Trophoblast cell (in vitro differentiated cells and primary cell): ENCODE results near the gene PTPRT.

Source experiments
- DNase-seq, 2 donors: peaks; one replicate each; pipeline ENCODE4 v3.0.0-alpha.2; 2016
- H2AFZ ChIP-seq: 2 replicates; pipeline ENCODE4 v1.6.1; 2013; ENCODE audit warnings: low read length, moderate library complexity, mild to moderate bottlenecking; ENCODE audit not compliant: insufficient read depth, poor library complexity
- H2AK5ac ChIP-seq: 2 replicates; pipeline ENCODE4 v1.6.1; 2013; ENCODE audit warnings: mild to moderate bottlenecking, low read length
- H2BK120ac ChIP-seq: 2 replicates; pipeline ENCODE4 v1.6.1; 2013; ENCODE audit warnings: low read length, mild to moderate bottlenecking, moderate library complexity; ENCODE audit not compliant: insufficient read depth, poor library complexity
- H2BK12ac ChIP-seq: 2 replicates; pipeline ENCODE4 v1.6.1; 2013; ENCODE audit warnings: mild to moderate bottlenecking, low read length, moderate library complexity
- H2BK5ac ChIP-seq: 2 replicates; pipeline ENCODE4 v1.6.1; 2013; ENCODE audit warnings: low read length, low read depth, moderate library complexity, mild to moderate bottlenecking; ENCODE audit not compliant: poor library complexity
- H3K14ac ChIP-seq: 2 replicates; pipeline ENCODE4 v1.6.1; 2013; ENCODE audit warnings: mild to moderate bottlenecking, low read length
- H3K18ac ChIP-seq: 2 replicates; pipeline ENCODE4 v1.6.1; 2013; ENCODE audit warnings: mild to moderate bottlenecking, low read length
- H3K23ac ChIP-seq: 2 replicates; pipeline ENCODE4 v1.6.1; 2013; ENCODE audit warnings: low read length
- H3K27ac ChIP-seq: 2 replicates; pipeline ENCODE4 v1.5.1; 2013; ENCODE audit warnings: low read depth, mild to moderate bottlenecking, inconsistent platforms, low read length, moderate library complexity
- H3K27me3 ChIP-seq: 2 replicates; pipeline ENCODE4 v1.6.1; 2013; ENCODE audit warnings: inconsistent platforms, mild to moderate bottlenecking, low read length, moderate library complexity; ENCODE audit not compliant: insufficient read depth
- H3K36me3 ChIP-seq, 2 experiments: 1 replicate in 1 of 2; 2 replicates in 1 of 2; pipeline ENCODE4 v1.6.1; 2013; ENCODE audit warnings: low read length in 2 of 2, mild to moderate bottlenecking in 2 of 2, moderate library complexity in 1 of 2; ENCODE audit not compliant: insufficient read depth in 2 of 2, control insufficient read depth in 1 of 2
- H3K4ac ChIP-seq: 2 replicates; pipeline ENCODE4 v1.6.1; 2013; ENCODE audit warnings: low read depth, mild to moderate bottlenecking, low read length, moderate library complexity
- H3K4me1 ChIP-seq, 2 experiments: 1 replicate in 1 of 2; 2 replicates in 1 of 2; pipeline ENCODE4 v1.6.1; 2013; ENCODE audit warnings: low read length in 2 of 2, mild to moderate bottlenecking in 2 of 2, moderate library complexity in 1 of 2; ENCODE audit not compliant: insufficient read depth in 2 of 2, control insufficient read depth in 1 of 2
- H3K4me2 ChIP-seq: 2 replicates; pipeline ENCODE4 v1.6.1; 2013; ENCODE audit warnings: inconsistent platforms, mild to moderate bottlenecking, low read length, moderate library complexity
- H3K4me3 ChIP-seq: 2 replicates; pipeline ENCODE4 v1.5.1; 2013; ENCODE audit warnings: mild to moderate bottlenecking, low read depth, low read length, inconsistent platforms
- H3K79me1 ChIP-seq: one replicate; pipeline ENCODE4 v1.6.1; 2013; ENCODE audit warnings: low read length
- H3K79me2 ChIP-seq: 2 replicates; pipeline ENCODE4 v1.6.1; 2013; ENCODE audit warnings: low read length, mild to moderate bottlenecking; ENCODE audit not compliant: control insufficient read depth, insufficient read depth, poor library complexity
- H3K9ac ChIP-seq: 2 replicates; pipeline ENCODE4 v1.6.1; 2013; ENCODE audit warnings: mild to moderate bottlenecking, low read length
- H3K9me3 ChIP-seq: 2 replicates; pipeline ENCODE4 v1.6.1; 2013; ENCODE audit warnings: low read depth, mild to moderate bottlenecking, control low read depth, inconsistent platforms, low read length; ENCODE audit not compliant: insufficient read depth
- H4K12ac ChIP-seq: 2 replicates; pipeline ENCODE4 v1.6.1; 2013; ENCODE audit warnings: low read depth, mild to moderate bottlenecking, low read length, moderate library complexity
- H4K8ac ChIP-seq: 2 replicates; pipeline ENCODE4 v1.6.1; 2013; ENCODE audit warnings: low read depth, mild to moderate bottlenecking, low read length, moderate library complexity
- H4K91ac ChIP-seq: one replicate; pipeline ENCODE4 v1.6.1; 2013; ENCODE audit warnings: low read depth, mild to moderate bottlenecking, low read length, moderate library complexity
- WGBS: extraction: QIAGEN DNeasy Blood & Tissue Kit; methylation state at CpG from one replicate; pipeline ENCODE4 v1.1.7; 2013; ENCODE audit warnings: missing lambda C conversion rate; ENCODE audit not compliant: insufficient read length, insufficient coverage; ENCODE audit errors: extremely low coverage; 5-methylcytosine and 5-hydroxymethylcytosine counted together

The PTPRT gene

DNA sequence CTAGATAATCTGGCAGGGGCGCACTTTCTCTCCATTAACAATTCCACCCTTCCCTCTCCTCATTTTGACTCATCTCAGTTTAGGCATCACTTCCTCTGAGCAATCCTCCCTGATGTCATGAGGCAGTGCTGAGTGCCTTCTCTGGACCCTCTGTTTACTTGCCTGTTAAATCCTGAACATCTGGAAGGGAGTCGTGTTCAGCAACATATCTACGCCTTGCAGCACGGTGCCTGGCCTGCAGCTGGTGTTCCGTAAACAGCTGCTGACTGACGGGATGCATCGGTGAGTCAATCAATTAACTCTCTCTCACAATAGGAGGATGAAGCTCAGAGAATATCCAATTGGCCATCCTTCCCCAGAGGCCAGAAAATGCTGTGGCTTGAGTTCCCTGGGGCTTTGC lies 613.5 kb downstream of the PTPRT start:
- Histone ChIP-seq H3K27ac (no peak overlapping the region), H3K23ac (no peak overlapping the region), H3K36me3 (no peaks in the 10 kb centered on the region), H3K18ac (no peak overlapping the region), H2AFZ (no peak overlapping the region), H4K91ac (no peak overlapping the region), H3K4me3 (no peak overlapping the region), H3K14ac (no peak overlapping the region), H3K79me1 (no peaks in the 10 kb centered on the region), H3K79me2 (no peaks in the 10 kb centered on the region), H3K4me2 (no peak overlapping the region), H2BK120ac (no peak overlapping the region), H3K4me1 (no peaks in the 10 kb centered on the region), H2BK12ac (no peak overlapping the region), H2AK5ac (no peak overlapping the region), H4K12ac (no peak overlapping the region), H3K9me3 (peaks cover 2% of the 10 kb centered on the region), H2BK5ac (no peak overlapping the region), H4K8ac (no peak overlapping the region), H3K4ac (no peak overlapping the region), H3K9ac (no peak overlapping the region), H3K27me3 (no peaks in the 10 kb centered on the region)
- no peak for DNase-seq
- no CpG with 5 or more reads among the region's 7 CpGs for WGBS

DNA sequence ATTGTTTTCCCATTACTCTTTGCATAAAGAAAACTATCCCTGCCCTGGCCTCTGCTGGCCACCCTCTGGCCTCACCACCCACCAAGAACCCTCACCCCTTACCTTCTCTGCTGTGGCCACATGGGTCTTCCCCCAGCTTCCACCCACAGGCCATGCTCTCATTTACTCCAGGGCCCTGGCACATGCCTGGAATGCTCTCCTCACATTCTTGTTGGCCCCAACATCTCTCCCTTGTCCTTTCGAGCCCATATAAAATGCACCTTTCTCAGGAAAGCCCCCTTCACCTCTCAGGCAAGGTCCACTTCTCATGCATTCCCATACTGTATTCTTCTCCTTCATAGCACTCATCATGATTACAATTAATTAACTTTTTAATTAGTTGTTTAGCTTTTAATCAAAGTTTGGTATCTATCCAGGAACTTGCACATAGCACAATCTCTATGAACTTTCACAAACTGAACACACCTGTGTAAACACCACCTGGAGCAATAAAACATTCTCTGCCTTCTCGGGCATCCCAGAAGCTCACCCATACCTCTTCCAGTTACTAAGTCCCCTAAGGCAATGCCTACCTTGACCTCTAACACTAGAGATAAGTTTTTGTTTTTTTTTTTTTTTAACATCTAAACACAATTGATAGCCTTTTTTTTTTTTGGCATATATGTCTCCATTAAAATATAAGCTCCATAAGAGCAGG lies 617.2 kb downstream of the PTPRT start:
- Histone ChIP-seq H4K91ac (no peak overlapping the region), H3K79me2 (no peaks in the 10 kb centered on the region), H3K4me1 (no peaks in the 10 kb centered on the region), H2AK5ac (no peak overlapping the region), H3K27me3 (no peaks in the 10 kb centered on the region), H2BK5ac (no peak overlapping the region), H2BK120ac (no peak overlapping the region), H3K4ac (no peak overlapping the region), H3K23ac (no peak overlapping the region), H2AFZ (no peak overlapping the region), H3K18ac (no peak overlapping the region), H3K9ac (no peak overlapping the region), H4K12ac (no peak overlapping the region), H3K27ac (no peak overlapping the region), H3K14ac (no peak overlapping the region), H4K8ac (no peak overlapping the region), H3K9me3 (peaks cover 2% of the 10 kb centered on the region), H2BK12ac (no peak overlapping the region), H3K4me2 (no peak overlapping the region), H3K4me3 (no peak overlapping the region), H3K36me3 (no peaks in the 10 kb centered on the region), H3K79me1 (no peaks in the 10 kb centered on the region)
- DNase-seq = no peak
- WGBS = no CpG with 5 or more reads among the region's 2 CpGs

DNA sequence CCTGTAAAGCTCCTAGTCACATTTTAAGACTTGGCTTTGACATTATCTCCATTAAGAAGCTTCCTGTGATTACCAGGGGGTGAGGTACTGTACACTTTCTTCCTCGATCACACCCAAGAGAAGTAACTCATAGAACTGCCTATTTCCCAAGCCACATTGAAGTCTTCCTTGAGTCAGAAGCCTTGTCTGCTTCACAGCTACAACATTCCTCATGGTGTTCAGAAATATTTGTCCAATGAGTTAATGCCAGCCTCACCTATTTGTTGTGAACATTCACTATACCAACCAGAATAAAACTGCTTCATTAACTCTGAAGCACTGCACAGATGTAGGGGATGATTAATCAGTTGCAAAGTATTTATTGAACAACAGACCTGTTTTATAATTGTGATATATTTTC lies 622.3 kb downstream of the PTPRT start:
- H3K4me2 ChIP-seq = no peak overlapping the region
- H3K79me2 ChIP-seq = no peaks in the 10 kb centered on the region
- H3K27ac ChIP-seq = no peak overlapping the region
- no peaks in the 10 kb centered on the region for H3K36me3 ChIP-seq
- no peak overlapping the region for H3K18ac ChIP-seq
- no peak overlapping the region for H2AK5ac ChIP-seq
- no peaks in the 10 kb centered on the region for H3K4me1 ChIP-seq
- peak in 1 of 2 donors; percentile 26 for DNase-seq
- no peak overlapping the region for H4K8ac ChIP-seq
- H2BK120ac ChIP-seq = no peak overlapping the region
- H3K14ac ChIP-seq = no peak overlapping the region
- no peak overlapping the region for H3K9ac ChIP-seq
- H4K12ac ChIP-seq = no peak overlapping the region
- H2BK5ac ChIP-seq = no peak overlapping the region
- H4K91ac ChIP-seq = no peak overlapping the region
- H3K27me3 ChIP-seq = no peaks in the 10 kb centered on the region
- H3K4me3 ChIP-seq = no peak overlapping the region
- H3K9me3 ChIP-seq = no peaks in the 10 kb centered on the region
- H3K23ac ChIP-seq = no peak overlapping the region
- H2BK12ac ChIP-seq = no peak overlapping the region
- no peak overlapping the region for H2AFZ ChIP-seq
- no CpG with 5 or more reads among the region's 1 CpG for WGBS
- no peak overlapping the region for H3K4ac ChIP-seq
- H3K79me1 ChIP-seq = no peaks in the 10 kb centered on the region

DNA sequence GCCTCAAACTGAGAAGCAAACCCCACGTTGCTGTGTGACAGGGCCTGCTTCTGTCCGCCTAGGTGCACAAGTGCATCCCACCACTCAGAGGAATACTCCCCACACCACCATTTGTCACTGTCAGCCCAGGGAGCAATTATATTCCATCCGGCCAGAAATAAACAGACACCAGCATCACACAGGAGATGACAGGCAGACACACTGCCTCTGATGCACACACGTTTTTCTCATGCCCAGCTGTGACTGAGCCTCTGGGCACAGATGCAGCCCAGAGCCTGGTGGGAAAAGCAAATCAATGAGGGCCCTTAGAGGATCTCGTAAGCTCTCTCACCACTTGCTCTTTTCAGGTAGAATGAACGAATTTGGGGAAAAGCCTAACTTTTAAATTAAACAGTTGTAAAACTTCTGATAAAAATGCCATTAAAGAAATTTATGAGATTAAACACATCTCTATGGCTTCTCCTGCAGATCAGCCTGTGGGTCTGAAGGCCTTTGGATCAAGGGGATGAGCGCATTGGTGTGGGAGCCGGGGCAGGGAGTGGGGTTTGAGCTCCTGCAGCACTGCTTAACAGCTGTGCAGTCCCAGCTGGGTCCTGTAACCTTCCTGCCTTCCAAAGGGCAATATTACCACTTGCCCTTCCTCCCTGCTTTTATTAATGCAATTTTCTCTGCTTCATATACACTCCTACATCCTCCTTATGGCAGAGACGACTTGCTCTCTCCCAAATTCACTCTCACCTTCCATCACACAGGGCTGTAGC lies 624.3 kb downstream of the PTPRT start:
- Histone ChIP-seq H3K79me2 (no peaks in the 10 kb centered on the region), H3K4me3 (no peak overlapping the region), H3K14ac (no peak overlapping the region), H2BK5ac (no peak overlapping the region), H3K27me3 (no peaks in the 10 kb centered on the region), H3K27ac (no peak overlapping the region), H3K18ac (no peak overlapping the region), H3K9ac (no peak overlapping the region), H2BK120ac (no peak overlapping the region), H3K23ac (no peak overlapping the region), H3K36me3 (no peaks in the 10 kb centered on the region), H2AFZ (no peak overlapping the region), H2BK12ac (no peak overlapping the region), H3K79me1 (no peaks in the 10 kb centered on the region), H4K91ac (no peak overlapping the region), H4K12ac (no peak overlapping the region), H3K9me3 (no peaks in the 10 kb centered on the region), H3K4ac (no peak overlapping the region), H3K4me1 (no peaks in the 10 kb centered on the region), H4K8ac (no peak overlapping the region), H2AK5ac (no peak overlapping the region), H3K4me2 (no peak overlapping the region)
- no CpG with 5 or more reads among the region's 9 CpGs for WGBS
- DNase-seq = no peak
